ENCODE measurements around the gene PIAS1. TPM values are rescaled to one million over a fixed set of nuclear protein-coding genes. Genes with fewer than 3 reads are reported as not detected.

The PIAS1 gene
- total and polyA plus RNA-seq, 2 donors (not counting 1 experiment from before 2014, with no cell fraction given) = 28.8 to 87.3 TPM

DNA sequence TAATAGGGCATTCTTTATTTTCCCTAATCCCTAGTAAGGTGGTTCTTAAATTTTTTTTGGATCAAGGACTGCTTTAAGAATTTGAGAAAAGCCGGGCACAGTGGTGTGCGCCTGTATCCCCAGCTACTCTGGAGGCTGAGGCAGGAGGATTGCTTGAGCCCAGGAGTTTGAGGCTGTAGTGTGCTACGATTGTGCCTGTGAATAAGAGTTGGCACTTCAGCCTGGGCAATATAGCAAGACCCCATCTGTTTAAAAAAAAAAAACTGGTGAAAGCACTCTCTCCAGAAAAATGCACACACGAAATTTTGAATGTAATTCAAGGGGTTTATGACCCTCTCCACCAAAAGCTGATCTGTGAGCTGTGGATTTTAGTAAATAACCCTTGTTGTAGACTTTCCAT, 119.0 kb downstream of the PIAS1 start:
- intact Hi-C loops (cut with micrococcal nuclease) = no loop called here
- H3K36me3 ChIP-seq (replicated peaks in 1 of 2; ENCODE audit: control extremely low read depth in 1 of 2, control insufficient read depth in 1 of 2, extremely low read depth in 1 of 2, insufficient read depth in 2 of 2, low read length in 1 of 2) = peaks cover 14 to 42% of the 10 kb centered on the region in 2 experiments
- POLR2A ChIA-PET = no interaction called here

DNA sequence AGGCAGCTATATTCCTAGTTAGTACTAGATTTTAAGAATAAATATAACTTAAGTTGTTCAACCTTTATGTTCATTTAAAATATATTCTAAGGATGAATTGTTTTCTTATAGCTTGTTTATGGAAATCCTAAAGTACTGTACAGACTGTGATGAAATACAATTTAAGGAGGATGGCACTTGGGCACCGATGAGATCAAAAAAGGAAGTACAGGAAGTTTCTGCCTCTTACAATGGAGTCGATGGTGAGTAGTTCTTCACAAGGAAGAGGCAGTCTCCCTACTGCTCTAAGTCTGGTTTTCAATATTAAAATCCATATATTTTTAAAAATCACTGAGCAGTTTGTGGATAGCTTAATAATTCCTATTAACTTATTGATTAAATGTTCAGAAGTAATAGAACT, 121.4 kb downstream of the PIAS1 start:
- no peak for TF ChIP-seq EZH2 (IDR thresholded peaks at IDR 0.05; ENCODE audit: borderline replicate concordance, insufficient read depth, low read depth, low read length, poor library complexity, severe bottlenecking)
- TF ChIP-seq, protein P1, sequence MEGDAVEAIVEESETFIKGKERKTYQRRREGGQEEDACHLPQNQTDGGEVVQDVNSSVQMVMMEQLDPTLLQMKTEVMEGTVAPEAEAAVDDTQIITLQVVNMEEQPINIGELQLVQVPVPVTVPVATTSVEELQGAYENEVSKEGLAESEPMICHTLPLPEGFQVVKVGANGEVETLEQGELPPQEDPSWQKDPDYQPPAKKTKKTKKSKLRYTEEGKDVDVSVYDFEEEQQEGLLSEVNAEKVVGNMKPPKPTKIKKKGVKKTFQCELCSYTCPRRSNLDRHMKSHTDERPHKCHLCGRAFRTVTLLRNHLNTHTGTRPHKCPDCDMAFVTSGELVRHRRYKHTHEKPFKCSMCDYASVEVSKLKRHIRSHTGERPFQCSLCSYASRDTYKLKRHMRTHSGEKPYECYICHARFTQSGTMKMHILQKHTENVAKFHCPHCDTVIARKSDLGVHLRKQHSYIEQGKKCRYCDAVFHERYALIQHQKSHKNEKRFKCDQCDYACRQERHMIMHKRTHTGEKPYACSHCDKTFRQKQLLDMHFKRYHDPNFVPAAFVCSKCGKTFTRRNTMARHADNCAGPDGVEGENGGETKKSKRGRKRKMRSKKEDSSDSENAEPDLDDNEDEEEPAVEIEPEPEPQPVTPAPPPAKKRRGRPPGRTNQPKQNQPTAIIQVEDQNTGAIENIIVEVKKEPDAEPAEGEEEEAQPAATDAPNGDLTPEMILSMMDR (IDR thresholded peaks at IDR 0.05) = no peak
- ATAC-seq (ENCODE audit: low read depth) = no peak
- ChIA-PET POLR2A (no interaction called here), CTCF (interaction anchor here (1.1 kb wide), 1 partner anchor 10 kb away, joined by 4 read pairs; no protein-coding TSS in a partner anchor)
- intact Hi-C loops (cut with micrococcal nuclease) = no loop called here
- Mint-ChIP-seq H3K27ac (no peak overlapping the region), H3K4me1 (no peaks in the 10 kb centered on the region), H3K4me3 (no peak overlapping the region), H3K9me3 (ENCODE audit: insufficient read depth) (no peaks in the 10 kb centered on the region), H3K27me3 (no peaks in the 10 kb centered on the region)
- Histone ChIP-seq H3K9me3 (ENCODE audit: control extremely low read depth in 1 of 3, control insufficient read depth in 2 of 3, insufficient read depth in 1 of 3, low read length in 2 of 3) (no peaks in the 10 kb centered on the region), H3K27me3 (replicated peaks in 1 of 4; ENCODE audit: control extremely low read depth in 1 of 4, control insufficient read depth in 3 of 4, insufficient read depth in 4 of 4, low read length in 3 of 4) (no peaks in the 10 kb centered on the region), H3K4me2 (replicated peaks; ENCODE audit: low read depth, low read length, poor library complexity, severe bottlenecking) (no peak overlapping the region), H3K9ac (ENCODE audit: low read length) (no peak overlapping the region), H3K4me3 (ENCODE audit: control extremely low read depth in 1 of 5, extremely low read depth in 1 of 5, insufficient read depth in 1 of 5, low read depth in 2 of 5, low read length in 4 of 5) (no peak overlapping the region), H2AFZ (ENCODE audit: insufficient read depth, low read depth, low read length, poor library complexity, severe bottlenecking) (no peak overlapping the region), H3K79me2 (ENCODE audit: control insufficient read depth, insufficient read depth, low read length) (peaks cover 4% of the 10 kb centered on the region), H3K36me3 (replicated peaks in 1 of 2; ENCODE audit: control extremely low read depth in 1 of 2, control insufficient read depth in 1 of 2, extremely low read depth in 1 of 2, insufficient read depth in 2 of 2, low read length in 1 of 2) (peaks cover 15 to 44% of the 10 kb centered on the region in 2 experiments), H3K27ac (ENCODE audit: low read length in 2 of 2) (no peak overlapping the region), H3K4me1 (ENCODE audit: control insufficient read depth in 2 of 2, insufficient read depth in 2 of 2, low read length in 2 of 2) (no peaks in the 10 kb centered on the region), H4K20me1 (ENCODE audit: control insufficient read depth, insufficient read depth, low read length, poor library complexity, severe bottlenecking) (no peaks in the 10 kb centered on the region)
- WGBS (ENCODE audit: insufficient coverage) = no CpG with 5 or more reads among the region's 2 CpGs
- DNase-seq = no peak

More for the DNA sequence above, 119.0 kb downstream of the PIAS1 start:
- WGBS (ENCODE audit: insufficient coverage) = no CpG with 5 or more reads among the region's 4 CpGs
- Mint-ChIP-seq H3K9me3 (ENCODE audit: insufficient read depth) (no peaks in the 10 kb centered on the region), H3K27ac (no peak overlapping the region), H3K27me3 (no peaks in the 10 kb centered on the region), H3K4me1 (no peaks in the 10 kb centered on the region), H3K4me3 (no peak overlapping the region)
- ATAC-seq (ENCODE audit: low read depth) = no peak
- H3K27ac ChIP-seq (ENCODE audit: low read length in 2 of 2) = no peak overlapping the region
- no peak overlapping the region for H3K9ac ChIP-seq (ENCODE audit: low read length)
- TF ChIP-seq EZH2 (IDR thresholded peaks at IDR 0.05; ENCODE audit: borderline replicate concordance, insufficient read depth, low read depth, low read length, poor library complexity, severe bottlenecking) = no peak
- TF ChIP-seq, protein P1 (IDR thresholded peaks at IDR 0.05) = no peak
- no peak for DNase-seq
- no peaks in the 10 kb centered on the region for H3K27me3 ChIP-seq (replicated peaks in 1 of 4; ENCODE audit: control extremely low read depth in 1 of 4, control insufficient read depth in 3 of 4, insufficient read depth in 4 of 4, low read length in 3 of 4)
- no peak overlapping the region for H3K4me3 ChIP-seq (ENCODE audit: control extremely low read depth in 1 of 5, extremely low read depth in 1 of 5, insufficient read depth in 1 of 5, low read depth in 2 of 5, low read length in 4 of 5)
- H3K79me2 ChIP-seq (ENCODE audit: control insufficient read depth, insufficient read depth, low read length) = peaks cover 4% of the 10 kb centered on the region
- no peak overlapping the region for H2AFZ ChIP-seq (ENCODE audit: insufficient read depth, low read depth, low read length, poor library complexity, severe bottlenecking)
- no peak overlapping the region for H3K4me2 ChIP-seq (replicated peaks; ENCODE audit: low read depth, low read length, poor library complexity, severe bottlenecking)
- CTCF ChIA-PET = no interaction called here
- H3K4me1 ChIP-seq (ENCODE audit: control insufficient read depth in 2 of 2, insufficient read depth in 2 of 2, low read length in 2 of 2) = no peaks in the 10 kb centered on the region
- no peaks in the 10 kb centered on the region for H3K9me3 ChIP-seq (ENCODE audit: control extremely low read depth in 1 of 3, control insufficient read depth in 2 of 3, insufficient read depth in 1 of 3, low read length in 2 of 3)
- no peaks in the 10 kb centered on the region for H4K20me1 ChIP-seq (ENCODE audit: control insufficient read depth, insufficient read depth, low read length, poor library complexity, severe bottlenecking)
